D721Med (cell line): ENCODE results near the gene ITGA8.
"Not testable (repeated sequence)": the region's sequence is repeated elsewhere in the genome, so short reads cannot be mapped to it uniquely, and the experiment has no call there.

Source experiments
- DNase-seq: peaks from one replicate; pipeline ENCODE4 v3.0.0; 2011; ENCODE audit warnings: low spot score; ENCODE audit not compliant: insufficient read length
- FAIRE-seq: peaks from 2 replicates; lab custom pipeline; 2011; peaks lifted over from hg19 to GRCh38; lab: Jason Lieb, UNC
- CTCF ChIP-seq: IDR thresholded peaks from 2 replicates; pipeline ENCODE4 v1.5.1; 2012; ENCODE audit warnings: mild to moderate bottlenecking, control low read depth; ENCODE audit not compliant: insufficient read depth; ENCODE audit errors: missing control alignments

Gene ITGA8

GRCh38 chr10:15642095-15642494, 77.6 kb downstream of the ITGA8 start:
- FAIRE-seq (no peak), DNase-seq (no peak)
- no peak for TF ChIP-seq CTCF

- no peak for DNase-seq
- no peak for TF ChIP-seq CTCF
- FAIRE-seq: no peak
These were observed 79.1 kb downstream of the ITGA8 start for GRCh38 chr10:15640536-15641085.

- TF ChIP-seq CTCF: no peak
- DNase-seq (no peak), FAIRE-seq (no peak)
These were observed 83.3 kb downstream of the ITGA8 start for GRCh38 chr10:15636446-15636845.

GRCh38 chr10:15632456-15633091, 87.1 kb downstream of the ITGA8 start:
- no peak for TF ChIP-seq CTCF
- peak; percentile 25 for FAIRE-seq
- no peak for DNase-seq

- not testable (repeated sequence) for DNase-seq, FAIRE-seq
These were observed 88.5 kb downstream of the ITGA8 start for GRCh38 chr10:15631205-15631604.

- DNase-seq: no peak
- TF ChIP-seq CTCF: no peak
- no peak for FAIRE-seq
These were observed 89.4 kb downstream of the ITGA8 start for GRCh38 chr10:15630353-15630752.

GRCh38 chr10:15627617-15628196, 92.0 kb downstream of the ITGA8 start:
- FAIRE-seq (no peak), DNase-seq (no peak)
- no peak for TF ChIP-seq CTCF
